AG09319 (cell line): Measurements from ENCODE around the gene COL6A6.

Source experiments
- DNase-seq: peaks from one replicate; pipeline ENCODE4 v3.0.0-alpha.2; 2010; ENCODE audit warnings: low read depth; ENCODE audit errors: extremely low read depth
- CTCF ChIP-seq: IDR thresholded peaks from 2 replicates; pipeline ENCODE4 v1.5.1; 2011; ENCODE audit warnings: low read depth, mild to moderate bottlenecking, inconsistent platforms, low read length, moderate library complexity

COL6A6 gene

DNA sequence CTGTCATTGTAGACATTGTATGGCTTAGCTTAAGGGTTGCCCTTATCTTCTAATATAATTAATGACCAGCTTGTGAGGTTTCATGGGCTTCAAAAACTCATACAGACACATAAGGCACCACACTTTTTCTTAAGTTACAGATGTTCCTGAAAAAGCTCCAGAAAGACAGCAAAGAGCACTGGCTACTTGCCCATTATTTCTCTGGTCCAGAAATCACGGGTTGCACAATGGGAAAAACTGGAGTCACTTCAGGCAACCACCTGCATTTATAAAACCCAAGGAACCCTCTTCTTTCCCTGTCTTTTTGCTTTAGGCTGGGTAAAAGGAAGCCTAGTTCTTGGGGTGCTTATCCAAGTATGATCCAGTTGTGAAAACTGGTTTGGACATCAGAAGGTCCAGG is 2.3 kb upstream of the COL6A6 start:
- DNase-seq: no peak
- no peak for TF ChIP-seq CTCF

- no peak for TF ChIP-seq CTCF
- DNase-seq: no peak
Measured at GRCh38 chr3:130515755-130516154, 1.2 kb upstream of the COL6A6 start.

- no peak for DNase-seq
- no peak for TF ChIP-seq CTCF
Measured at GRCh38 chr3:130517602-130518001, 625 bp downstream of the COL6A6 start.

GRCh38 chr3:130519754-130520153 is 2.8 kb downstream of the COL6A6 start:
- no peak for TF ChIP-seq CTCF
- no peak for DNase-seq

DNA sequence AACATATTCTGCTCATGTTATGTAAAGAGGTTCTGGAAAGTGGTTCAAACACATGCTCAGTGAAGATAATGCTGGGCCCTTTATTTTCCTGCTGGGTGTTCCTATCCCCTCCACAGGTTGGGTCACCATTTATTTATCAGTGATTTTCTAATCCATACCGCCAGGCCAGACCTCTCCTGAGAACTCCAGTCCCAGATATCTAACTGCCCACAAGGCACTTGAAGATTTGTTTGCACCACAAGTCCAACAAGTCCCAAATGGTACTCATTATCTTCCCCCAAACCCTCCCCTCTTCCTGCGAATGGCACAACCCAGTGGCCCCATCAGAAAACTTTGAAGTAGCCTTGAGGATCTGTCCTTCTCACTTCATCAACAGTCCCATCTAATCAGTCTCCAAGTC is 5.4 kb downstream of the COL6A6 start:
- DNase-seq: no peak
- no peak for TF ChIP-seq CTCF

DNA sequence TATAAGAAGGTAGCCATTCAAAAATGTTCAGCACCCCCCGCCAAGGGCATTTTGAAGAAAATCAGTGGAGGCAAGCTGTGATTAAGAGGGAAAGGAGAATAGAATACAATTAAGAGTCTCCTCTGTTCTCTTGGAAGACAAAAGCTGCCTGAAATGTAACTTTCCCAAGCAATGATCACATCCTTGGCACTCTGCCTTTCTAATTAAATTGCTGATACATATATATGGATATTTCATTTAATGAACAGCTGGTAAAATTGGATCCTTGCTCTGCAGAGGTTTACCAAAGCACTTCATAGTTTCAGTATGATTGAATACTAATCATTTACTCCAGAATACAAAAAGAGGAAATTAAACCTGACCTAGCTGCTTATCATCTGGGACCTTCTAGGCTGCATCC is 10.4 kb downstream of the COL6A6 start:
- no peak for TF ChIP-seq CTCF
- no peak for DNase-seq

GRCh38 chr3:130528120-130528519 is 11.1 kb downstream of the COL6A6 start:
- no peak for DNase-seq
- TF ChIP-seq CTCF: no peak
